GM18499 (cell line): ENCODE results near the gene ELOVL6.
"Not testable (repeated sequence)": the region's sequence is repeated elsewhere in the genome, so short reads cannot be mapped to it uniquely, and the experiment has no call there.

Source experiments
- ATAC-seq: cut with Tn5 transposase; IDR thresholded peaks from one replicate; pipeline ENCODE4 v1.9.1; 2021; ENCODE audit warnings: moderate number of reproducible peaks; ENCODE audit not compliant: insufficient read depth, unreplicated experiment

Gene ELOVL6

GRCh38 chr4:110087070-110087708 lies 111.2 kb downstream of the ELOVL6 start:
- no peak for ATAC-seq

GRCh38 chr4:110085131-110085530 lies 113.3 kb downstream of the ELOVL6 start:
- no peak for ATAC-seq

GRCh38 chr4:110084154-110084553 lies 114.3 kb downstream of the ELOVL6 start:
- no peak for ATAC-seq

- ATAC-seq, result not testable (repeated sequence)
Observed at GRCh38 chr4:110078148-110078547, 120.3 kb downstream of the ELOVL6 start.

- not testable (repeated sequence) for ATAC-seq
Observed at GRCh38 chr4:110076828-110077227, 121.6 kb downstream of the ELOVL6 start.

- ATAC-seq, result no peak
Observed at GRCh38 chr4:110075891-110076290, 122.5 kb downstream of the ELOVL6 start.

- ATAC-seq, result peak; percentile 75
Observed at GRCh38 chr4:110075083-110075738, 123.2 kb downstream of the ELOVL6 start.

GRCh38 chr4:110074570-110074969 lies 123.8 kb downstream of the ELOVL6 start:
- ATAC-seq, result no peak

GRCh38 chr4:110073053-110073845 lies 125.2 kb downstream of the ELOVL6 start:
- ATAC-seq, result no peak

- no peak for ATAC-seq
Observed at GRCh38 chr4:110071466-110071865, 126.9 kb downstream of the ELOVL6 start.

GRCh38 chr4:110068248-110068647 lies 130.2 kb downstream of the ELOVL6 start:
- ATAC-seq, result no peak

- no peak for ATAC-seq
Observed at GRCh38 chr4:110064934-110065333, 133.5 kb downstream of the ELOVL6 start.

GRCh38 chr4:110064295-110064694 lies 134.1 kb downstream of the ELOVL6 start:
- ATAC-seq, result no peak

- no peak for ATAC-seq
Observed at GRCh38 chr4:110062166-110062565, 136.2 kb downstream of the ELOVL6 start.

GRCh38 chr4:110061076-110061475 lies 137.3 kb downstream of the ELOVL6 start:
- ATAC-seq, result no peak

GRCh38 chr4:110059556-110060191 lies 138.7 kb downstream of the ELOVL6 start:
- peak; percentile 85 for ATAC-seq

GRCh38 chr4:110058677-110059076 lies 139.7 kb downstream of the ELOVL6 start:
- no peak for ATAC-seq

- ATAC-seq, result peak; percentile 76
Observed at GRCh38 chr4:110055158-110055768, 143.2 kb downstream of the ELOVL6 start.

GRCh38 chr4:110049951-110050925 lies 148.2 kb downstream of the ELOVL6 start:
- no peak for ATAC-seq
